Stomach smooth muscle (tissue), 2 donors: ENCODE data around the gene RAB4A.

ENCODE experiments used
- H3K27ac ChIP-seq: one replicate; pipeline ENCODE4 v1.7.0; 2013; ENCODE audit warnings: mild to moderate bottlenecking, low read length, inconsistent platforms
- H3K27me3 ChIP-seq, 2 donors: one replicate each; pipeline ENCODE4 v1.7.0; 2013; ENCODE audit warnings: low read length in 2 of 2; ENCODE audit not compliant: insufficient read depth in 2 of 2, control insufficient read depth in 1 of 2
- H3K36me3 ChIP-seq, 2 donors: one replicate each; pipeline ENCODE4 v1.7.0; 2013; ENCODE audit warnings: low read length in 2 of 2; ENCODE audit not compliant: control insufficient read depth in 2 of 2, insufficient read depth in 2 of 2
- H3K4me1 ChIP-seq: one replicate; pipeline ENCODE4 v1.7.0; 2013; ENCODE audit warnings: low read length; ENCODE audit not compliant: control insufficient read depth, insufficient read depth
- H3K4me3 ChIP-seq, 2 donors: one replicate each; pipeline ENCODE4 v1.7.0; 2013; ENCODE audit warnings: low read length in 2 of 2
- H3K9ac ChIP-seq, 2 donors: one replicate each; pipeline ENCODE4 v1.7.0; 2013; ENCODE audit warnings: low read length in 2 of 2, mild to moderate bottlenecking in 1 of 2
- H3K9me3 ChIP-seq, 2 donors: one replicate each; pipeline ENCODE4 v1.7.0; 2013; ENCODE audit warnings: low read length in 2 of 2; ENCODE audit not compliant: control insufficient read depth in 2 of 2
- donor health status: healthy.
- donor health status: Pancreatic carcinoma.

RAB4A gene

DNA sequence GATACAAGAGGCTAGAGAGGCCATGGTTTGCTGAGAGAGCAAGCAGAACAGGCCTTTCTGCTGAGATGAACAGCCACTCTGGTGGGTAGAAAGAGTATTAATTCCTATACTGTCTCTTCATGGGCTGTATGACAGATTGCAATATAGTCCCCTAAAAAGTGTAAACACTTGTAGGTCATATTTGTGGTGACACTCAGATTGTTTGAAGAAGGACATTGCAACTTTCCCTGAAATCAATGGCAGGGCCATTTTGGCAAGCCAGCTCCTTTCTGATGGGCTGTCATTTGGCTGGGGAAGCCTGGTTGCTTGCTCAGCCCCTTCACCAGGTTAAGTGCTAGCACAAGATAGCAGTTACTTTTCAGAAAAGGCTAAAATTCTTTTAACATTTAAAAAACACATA lies 27.5 kb downstream of the RAB4A start:
- Histone ChIP-seq H3K27me3 (no peaks in the 10 kb centered on the region), H3K36me3 (peaks cover 38 to 39% of the 10 kb centered on the region in 2 donors)

DNA sequence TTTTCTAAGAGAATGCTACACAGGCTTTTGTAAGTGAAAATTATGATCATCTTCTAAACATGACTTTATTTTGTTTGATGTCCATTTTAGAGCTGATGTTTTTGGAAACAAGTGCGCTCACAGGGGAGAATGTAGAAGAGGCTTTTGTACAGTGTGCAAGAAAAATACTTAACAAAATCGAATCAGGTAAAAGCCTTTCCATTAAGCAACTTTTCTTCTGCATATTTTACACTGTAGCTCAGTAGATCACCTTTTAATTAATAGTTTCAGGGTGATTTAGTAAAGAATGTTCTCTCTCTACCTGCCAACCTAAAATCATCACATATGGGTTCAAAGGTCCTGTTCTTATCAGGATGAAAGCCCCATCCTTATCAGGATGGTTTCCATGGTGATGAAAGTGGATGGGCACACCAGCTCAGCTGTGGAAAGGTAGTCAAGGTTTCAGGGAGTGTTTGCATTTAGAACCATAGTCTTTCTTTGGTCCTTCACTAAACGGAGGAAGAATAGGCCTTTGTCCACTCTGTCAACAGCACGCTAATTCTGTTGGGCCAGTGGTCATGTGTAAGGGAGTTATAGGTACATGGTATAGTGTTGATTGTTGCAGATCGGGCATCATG lies 28.1 kb downstream of the RAB4A start:
- Histone ChIP-seq H3K36me3 (peaks cover 38 to 43% of the 10 kb centered on the region in 2 donors), H3K9ac (no peak overlapping the region), H3K4me1 (no peaks in the 10 kb centered on the region), H3K9me3 (no peaks in the 10 kb centered on the region), H3K27me3 (no peaks in the 10 kb centered on the region), H3K27ac (no peak overlapping the region), H3K4me3 (no peak overlapping the region)

More for the DNA sequence above, 27.5 kb downstream of the RAB4A start:
- no peaks in the 10 kb centered on the region for H3K4me1 ChIP-seq
- no peak overlapping the region for H3K4me3 ChIP-seq
- H3K9me3 ChIP-seq, result no peaks in the 10 kb centered on the region
- no peak overlapping the region for H3K27ac ChIP-seq
- no peak overlapping the region for H3K9ac ChIP-seq

DNA sequence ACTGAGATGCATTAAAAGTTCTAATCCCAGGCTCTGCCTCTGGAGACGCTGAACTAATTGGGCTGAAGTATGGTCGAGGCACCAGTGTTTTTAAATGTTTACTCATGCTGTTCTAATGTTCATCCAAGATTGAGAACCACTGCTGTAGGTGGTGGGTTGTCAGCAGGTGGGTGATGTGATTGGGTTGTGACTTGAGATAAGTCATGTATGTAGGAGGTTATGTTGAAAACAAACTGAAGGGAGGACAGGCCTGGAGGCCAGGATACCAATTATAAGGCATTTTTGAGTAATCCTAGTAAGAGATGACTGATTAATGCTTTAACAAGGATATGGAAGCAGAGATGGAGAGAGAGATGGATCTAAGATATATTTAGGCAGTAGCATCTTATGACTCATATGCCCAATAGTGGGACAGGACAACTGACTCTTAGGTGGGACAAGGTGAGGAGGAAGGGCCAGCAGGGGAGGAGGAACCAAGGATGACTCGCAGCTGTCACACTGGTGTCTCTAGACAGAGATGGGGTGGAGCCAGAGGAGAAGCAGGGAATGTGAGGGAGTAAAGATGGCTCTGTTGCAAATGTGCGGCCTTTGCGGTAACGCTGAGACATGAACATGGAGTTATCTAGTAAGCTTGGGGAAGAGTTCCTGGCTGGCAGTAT lies 29.3 kb downstream of the RAB4A start:
- H3K9me3 ChIP-seq, result no peaks in the 10 kb centered on the region

DNA sequence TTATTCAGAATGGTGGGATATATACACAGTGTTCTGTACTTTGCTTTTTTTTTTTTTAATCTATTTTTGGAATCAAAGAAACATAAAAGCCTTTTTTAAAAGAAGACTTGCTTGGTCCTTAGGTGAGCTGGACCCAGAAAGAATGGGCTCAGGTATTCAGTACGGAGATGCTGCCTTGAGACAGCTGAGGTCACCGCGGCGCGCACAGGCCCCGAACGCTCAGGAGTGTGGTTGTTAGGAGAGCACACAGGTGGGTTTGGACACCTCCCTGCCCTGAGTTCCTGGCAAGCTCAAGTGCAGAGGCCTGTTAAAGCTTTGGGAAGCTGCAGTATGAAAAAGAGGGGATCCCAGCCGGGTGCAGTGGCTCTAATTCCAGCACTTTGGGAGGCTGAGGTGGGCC lies 31.8 kb downstream of the RAB4A start:
- no peak overlapping the region for H3K27ac ChIP-seq
- no peak overlapping the region for H3K4me3 ChIP-seq
- no peaks in the 10 kb centered on the region for H3K4me1 ChIP-seq
- no peaks in the 10 kb centered on the region for H3K27me3 ChIP-seq
- H3K9me3 ChIP-seq, result no peaks in the 10 kb centered on the region
- no peak overlapping the region for H3K9ac ChIP-seq
- H3K36me3 ChIP-seq, result peaks cover 31 to 39% of the 10 kb centered on the region in 2 donors

More for the DNA sequence above, 29.3 kb downstream of the RAB4A start:
- H3K36me3 ChIP-seq, result peaks cover 38 to 45% of the 10 kb centered on the region in 2 donors
- H3K4me1 ChIP-seq, result no peaks in the 10 kb centered on the region
- no peaks in the 10 kb centered on the region for H3K27me3 ChIP-seq
- H3K27ac ChIP-seq, result no peak overlapping the region
- H3K9ac ChIP-seq, result no peak overlapping the region
- no peak overlapping the region for H3K4me3 ChIP-seq

DNA sequence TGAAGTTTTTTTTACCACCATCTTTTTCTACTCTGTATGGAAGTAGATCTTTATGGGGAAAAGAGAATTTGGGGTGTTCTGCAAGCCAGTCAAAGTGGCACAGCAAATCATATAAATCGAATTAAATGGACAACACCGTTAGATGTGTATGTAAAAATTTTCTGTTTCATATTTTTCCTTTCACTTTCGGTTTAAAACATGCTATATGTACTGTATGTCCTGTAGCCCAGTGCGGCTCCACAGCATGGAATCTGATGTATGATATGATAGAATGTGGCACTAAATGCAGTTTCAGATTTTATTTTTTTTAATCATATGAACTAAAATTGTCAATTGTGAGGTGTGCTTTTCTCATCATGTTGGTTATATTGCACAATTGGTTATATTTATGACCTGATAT lies 32.9 kb downstream of the RAB4A start:
- H3K4me3 ChIP-seq, result no peak overlapping the region

GRCh38 chr1:229305392-229305791 lies 34.5 kb downstream of the RAB4A start:
- Histone ChIP-seq H3K36me3 (peaks cover 14 to 33% of the 10 kb centered on the region in 2 donors), H3K27ac (no peak overlapping the region), H3K27me3 (no peaks in the 10 kb centered on the region), H3K4me3 (no peak overlapping the region), H3K9me3 (no peaks in the 10 kb centered on the region), H3K4me1 (no peaks in the 10 kb centered on the region), H3K9ac (no peak overlapping the region)

More for the DNA sequence above, 32.9 kb downstream of the RAB4A start:
- Histone ChIP-seq H3K9me3 (no peaks in the 10 kb centered on the region), H3K27me3 (no peaks in the 10 kb centered on the region), H3K36me3 (peaks cover 29 to 46% of the 10 kb centered on the region in 2 donors), H3K27ac (no peak overlapping the region), H3K4me1 (no peaks in the 10 kb centered on the region), H3K9ac (no peak overlapping the region)

- no peaks in the 10 kb centered on the region for H3K9me3 ChIP-seq
- H3K4me3 ChIP-seq, result no peak overlapping the region
- no peak overlapping the region for H3K9ac ChIP-seq
- no peaks in the 10 kb centered on the region for H3K4me1 ChIP-seq
- peaks cover 9 to 26% of the 10 kb centered on the region in 2 donors for H3K36me3 ChIP-seq
- H3K27me3 ChIP-seq, result no peaks in the 10 kb centered on the region
- no peak overlapping the region for H3K27ac ChIP-seq
Measured at GRCh38 chr1:229309074-229309473, 38.2 kb downstream of the RAB4A start.

GRCh38 chr1:229309684-229310083 lies 38.8 kb downstream of the RAB4A start:
- no peaks in the 10 kb centered on the region for H3K27me3 ChIP-seq

GRCh38 chr1:229310833-229311232 lies 39.9 kb downstream of the RAB4A start:
- Histone ChIP-seq H3K4me1 (no peaks in the 10 kb centered on the region), H3K4me3 (no peak overlapping the region), H3K27ac (no peak overlapping the region), H3K36me3 (peaks cover 6 to 22% of the 10 kb centered on the region in 2 donors), H3K27me3 (no peaks in the 10 kb centered on the region), H3K9me3 (no peaks in the 10 kb centered on the region), H3K9ac (no peak overlapping the region)

More at GRCh38 chr1:229309684-229310083, 38.8 kb downstream of the RAB4A start:
- no peaks in the 10 kb centered on the region for H3K4me1 ChIP-seq
- H3K36me3 ChIP-seq, result peaks cover 9 to 22% of the 10 kb centered on the region in 2 donors
- H3K9ac ChIP-seq, result no peak overlapping the region
- no peak overlapping the region for H3K4me3 ChIP-seq
- H3K9me3 ChIP-seq, result no peaks in the 10 kb centered on the region
- H3K27ac ChIP-seq, result no peak overlapping the region

GRCh38 chr1:229316166-229316565 lies 45.3 kb downstream of the RAB4A start:
- no peak overlapping the region for H3K27ac ChIP-seq
- no peaks in the 10 kb centered on the region for H3K9me3 ChIP-seq
- no peaks in the 10 kb centered on the region for H3K4me1 ChIP-seq
- peaks cover 3 to 9% of the 10 kb centered on the region in 2 donors for H3K36me3 ChIP-seq
- H3K9ac ChIP-seq, result no peak overlapping the region
- no peak overlapping the region for H3K4me3 ChIP-seq
- no peaks in the 10 kb centered on the region for H3K27me3 ChIP-seq

DNA sequence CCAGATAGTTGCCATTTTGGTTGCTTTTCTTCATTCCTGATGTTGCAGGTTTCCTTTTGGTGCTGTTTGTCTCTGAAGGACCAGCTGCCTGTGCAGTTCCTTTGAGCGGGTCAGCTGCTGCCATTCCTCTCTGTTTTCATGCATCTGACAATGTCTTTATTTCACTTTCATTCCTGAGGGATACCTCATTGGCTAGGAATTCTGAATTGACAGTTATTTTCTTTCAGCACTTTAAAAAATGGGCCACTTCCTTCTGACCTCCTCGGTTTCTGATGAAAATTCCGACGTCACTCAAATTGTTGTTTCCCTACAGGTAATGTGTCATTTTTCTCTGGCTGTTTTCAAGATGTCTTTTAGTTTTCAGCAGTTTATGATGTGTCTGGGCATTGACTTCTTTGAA lies 47.1 kb downstream of the RAB4A start:
- H3K36me3 ChIP-seq, result peaks cover 4 to 6% of the 10 kb centered on the region in 2 donors
- no peaks in the 10 kb centered on the region for H3K27me3 ChIP-seq
- H3K4me1 ChIP-seq, result no peaks in the 10 kb centered on the region
- H3K9ac ChIP-seq, result no peak overlapping the region
- no peak overlapping the region for H3K27ac ChIP-seq
- no peaks in the 10 kb centered on the region for H3K9me3 ChIP-seq
- no peak overlapping the region for H3K4me3 ChIP-seq
